ENCODE data around the gene DTWD2. TPM values are rescaled to one million over a fixed set of nuclear protein-coding genes. Genes with fewer than 3 reads are reported as not detected.

DTWD2 gene
- polyA plus RNA-seq, 1 of the 3 experiments (the other 2 are of a cell fraction) = 2.5 TPM

GRCh38 chr5:118989816-118990215 lies 1.5 kb upstream of the DTWD2 start:
- DNase-seq = no peak
- no peaks in the 10 kb centered on the region for H3F3A ChIP-seq (replicated peaks; ENCODE audit: insufficient read depth)
- POLR2A ChIA-PET = interaction anchor here (1.3 kb wide), 1 partner anchor 278 kb away, joined by 4 read pairs; no protein-coding TSS in a partner anchor
- CTCF ChIA-PET = interaction anchor here (0.9 to 10.5 kb wide), 5 partner anchors 22 to 420 kb away, joined by 3 to 175 read pairs (median 9); no protein-coding TSS in a partner anchor
- no peak overlapping the region for H3K27ac ChIP-seq (ENCODE audit: low read depth in 2 of 2, low read length in 1 of 2)
- no peaks in the 10 kb centered on the region for H3K27me3 ChIP-seq (ENCODE audit: insufficient read depth)
- H3K4me1 ChIP-seq (ENCODE audit: control insufficient read depth in 1 of 2, insufficient read depth in 2 of 2, low read depth in 1 of 2, low read length in 1 of 2) = peaks cover 3 to 13% of the 10 kb centered on the region in 2 experiments; a peak in 3 of 4 replicates
- no peak overlapping the region for H3K9ac ChIP-seq
- no peaks in the 10 kb centered on the region for H3K9me3 ChIP-seq
- no peak overlapping the region for H2AFZ ChIP-seq (ENCODE audit: low read depth)
- H3K79me2 ChIP-seq (ENCODE audit: insufficient read depth) = peaks cover 5% of the 10 kb centered on the region; the same call in 1 of the 2 replicates
- H3K9me2 ChIP-seq = no peaks in the 10 kb centered on the region
- TF ChIP-seq NFIC (IDR thresholded peaks at IDR 0.05; ENCODE audit: borderline replicate concordance) = no peak
- TF ChIP-seq GATA2 (CRISPR knock-in tag; IDR thresholded peaks at IDR 0.05) = no peak
- H3K36me3 ChIP-seq (replicated peaks in 1 of 2; ENCODE audit: control insufficient read depth in 1 of 2, insufficient read depth in 2 of 2, low read length in 1 of 2) = no peaks in the 10 kb centered on the region
- H4K20me1 ChIP-seq (ENCODE audit: insufficient read depth) = no peaks in the 10 kb centered on the region
- no peak overlapping the region for H3K4me3 ChIP-seq (ENCODE audit: low read depth in 2 of 2, low read length in 1 of 2)
- H3K4me2 ChIP-seq = no peak overlapping the region
- 93% methylated on average over 6 of the region's 6 CpGs for WGBS (ENCODE audit: low lambda C conversion rate)

- ChIA-PET CTCF (interaction anchor here (0.9 to 10.5 kb wide), 49 partner anchors 7 to 538 kb away, joined by 3 to 175 read pairs (median 5); partner anchors contain the start of genes DMXL1 and TNFAIP8), POLR2A (interaction anchor here (0.5 to 1.8 kb wide), 4 partner anchors 279 to 423 kb away, joined by 3 to 10 read pairs (median 5); no protein-coding TSS in a partner anchor)
- Histone ChIP-seq H4K20me1 (ENCODE audit: insufficient read depth) (no peaks in the 10 kb centered on the region), H3K9ac (peak overlapping the region; percentile 16; the same call in 1 of the 2 replicates), H3K9me2 (no peaks in the 10 kb centered on the region), H3K27me3 (ENCODE audit: insufficient read depth) (no peaks in the 10 kb centered on the region), H2AFZ (ENCODE audit: low read depth) (peak overlapping the region; percentile 88), H3K79me2 (ENCODE audit: insufficient read depth) (peaks cover 5% of the 10 kb centered on the region; the same call in 1 of the 2 replicates), H3K36me3 (replicated peaks in 1 of 2; ENCODE audit: control insufficient read depth in 1 of 2, insufficient read depth in 2 of 2, low read length in 1 of 2) (no peaks in the 10 kb centered on the region), H3F3A (replicated peaks; ENCODE audit: insufficient read depth) (peaks cover 9% of the 10 kb centered on the region), H3K4me3 (ENCODE audit: low read depth in 2 of 2, low read length in 1 of 2) (peak overlapping the region; percentile 78 to 87), H3K4me2 (peak overlapping the region; percentile 77), H3K4me1 (ENCODE audit: control insufficient read depth in 1 of 2, insufficient read depth in 2 of 2, low read depth in 1 of 2, low read length in 1 of 2) (peaks cover 3 to 18% of the 10 kb centered on the region in 2 experiments; a peak in 3 of 4 replicates), H3K27ac (ENCODE audit: low read depth in 2 of 2, low read length in 1 of 2) (peak overlapping the region in 1 of 2 experiments; percentile 65; a peak in 2 of 4 replicates), H3K9me3 (no peaks in the 10 kb centered on the region)
- DNase-seq = no peak
- WGBS (ENCODE audit: low lambda C conversion rate) = 6% methylated on average over 9 of the region's 9 CpGs
- TF ChIP-seq EP300 (IDR thresholded peaks at IDR 0.05; ENCODE audit: borderline replicate concordance in 1 of 2, low read depth in 1 of 2, low read length in 1 of 2) = no peak
- TF ChIP-seq JUND (IDR thresholded peaks at IDR 0.05) = no peak
- no peak for TF ChIP-seq SMC3 (IDR thresholded peaks at IDR 0.05; ENCODE audit: low read depth, low read length)
- no peak for TF ChIP-seq EZH2phosphoT487 (IDR thresholded peaks at IDR 0.05; ENCODE audit: borderline replicate concordance, low read depth)
- TF ChIP-seq CHD2 (IDR thresholded peaks at IDR 0.05; ENCODE audit: low read length, partially characterized antibody) = no peak
- TF ChIP-seq REST (IDR thresholded peaks at IDR 0.05; ENCODE audit: low read depth, low read length) = no peak
- TF ChIP-seq SIN3A (IDR thresholded peaks at IDR 0.05; ENCODE audit: borderline replicate concordance, low read depth, low read length) = no peak
- TF ChIP-seq FOXJ3 (CRISPR knock-in tag; IDR thresholded peaks at IDR 0.05) = no peak
- no peak for TF ChIP-seq RAD21 (IDR thresholded peaks at IDR 0.05; ENCODE audit: low read length)
- no peak for TF ChIP-seq MXI1 (IDR thresholded peaks at IDR 0.05; ENCODE audit: low read depth, low read length)
- TF ChIP-seq TCF12 (IDR thresholded peaks at IDR 0.05) = no peak
- no peak for TF ChIP-seq FOXM1 (IDR thresholded peaks at IDR 0.05; ENCODE audit: low read depth)
- no peak for TF ChIP-seq GABPA (IDR thresholded peaks at IDR 0.05; ENCODE audit: low read depth)
- no peak for TF ChIP-seq NFIC (IDR thresholded peaks at IDR 0.05; ENCODE audit: borderline replicate concordance)
- no peak for TF ChIP-seq RFX5 (IDR thresholded peaks at IDR 0.05; ENCODE audit: low read length)
- no peak for TF ChIP-seq NRF1 (IDR thresholded peaks at IDR 0.05; ENCODE audit: low read depth, low read length)
- no peak for TF ChIP-seq PBX3 (IDR thresholded peaks at IDR 0.05)
- no peak for TF ChIP-seq RCOR1 (IDR thresholded peaks at IDR 0.05; ENCODE audit: low read length)
- TF ChIP-seq USF2 (IDR thresholded peaks at IDR 0.05; ENCODE audit: borderline replicate concordance, low read depth, low read length) = no peak
Observed at GRCh38 chr5:118988866-118989180, 476 bp upstream of the DTWD2 start.

All from SK-N-SH (cell line).